ENCODE measurements around the gene PANX2.
"Not testable (repeated sequence)": the region's sequence is repeated elsewhere in the genome, so short reads cannot be mapped to it uniquely, and the experiment has no call there.

PANX2 gene

DNA sequence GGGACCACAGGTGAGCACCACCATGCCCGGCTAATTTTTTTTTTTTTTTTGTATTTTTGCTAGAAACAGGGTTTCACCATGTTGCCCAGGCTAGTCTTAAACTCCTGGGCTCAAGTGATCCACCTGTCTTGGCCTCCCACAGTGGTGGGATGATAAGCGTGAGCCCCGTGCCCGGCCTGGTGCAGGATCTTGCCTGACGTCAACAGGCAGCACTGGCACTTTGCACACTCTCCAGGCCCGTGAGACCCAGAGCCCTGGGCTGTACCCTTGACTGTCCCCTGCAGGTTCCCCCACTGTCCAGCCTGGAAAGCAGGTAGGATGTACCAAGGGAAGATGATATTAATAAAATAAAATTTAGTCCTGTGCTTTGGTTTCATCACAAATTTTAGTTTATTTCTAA, 29.1 kb upstream of the PANX2 start:
- no peak for DNase-seq (ENCODE audit: low read depth)
- TF ChIP-seq, protein P1, sequence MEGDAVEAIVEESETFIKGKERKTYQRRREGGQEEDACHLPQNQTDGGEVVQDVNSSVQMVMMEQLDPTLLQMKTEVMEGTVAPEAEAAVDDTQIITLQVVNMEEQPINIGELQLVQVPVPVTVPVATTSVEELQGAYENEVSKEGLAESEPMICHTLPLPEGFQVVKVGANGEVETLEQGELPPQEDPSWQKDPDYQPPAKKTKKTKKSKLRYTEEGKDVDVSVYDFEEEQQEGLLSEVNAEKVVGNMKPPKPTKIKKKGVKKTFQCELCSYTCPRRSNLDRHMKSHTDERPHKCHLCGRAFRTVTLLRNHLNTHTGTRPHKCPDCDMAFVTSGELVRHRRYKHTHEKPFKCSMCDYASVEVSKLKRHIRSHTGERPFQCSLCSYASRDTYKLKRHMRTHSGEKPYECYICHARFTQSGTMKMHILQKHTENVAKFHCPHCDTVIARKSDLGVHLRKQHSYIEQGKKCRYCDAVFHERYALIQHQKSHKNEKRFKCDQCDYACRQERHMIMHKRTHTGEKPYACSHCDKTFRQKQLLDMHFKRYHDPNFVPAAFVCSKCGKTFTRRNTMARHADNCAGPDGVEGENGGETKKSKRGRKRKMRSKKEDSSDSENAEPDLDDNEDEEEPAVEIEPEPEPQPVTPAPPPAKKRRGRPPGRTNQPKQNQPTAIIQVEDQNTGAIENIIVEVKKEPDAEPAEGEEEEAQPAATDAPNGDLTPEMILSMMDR (conservative IDR thresholded peaks at IDR 0.05; ENCODE audit: low read depth, low read length), result no peak
- no peak overlapping the region for H3K4me3 ChIP-seq (ENCODE audit: low read depth, low read length)

DNA sequence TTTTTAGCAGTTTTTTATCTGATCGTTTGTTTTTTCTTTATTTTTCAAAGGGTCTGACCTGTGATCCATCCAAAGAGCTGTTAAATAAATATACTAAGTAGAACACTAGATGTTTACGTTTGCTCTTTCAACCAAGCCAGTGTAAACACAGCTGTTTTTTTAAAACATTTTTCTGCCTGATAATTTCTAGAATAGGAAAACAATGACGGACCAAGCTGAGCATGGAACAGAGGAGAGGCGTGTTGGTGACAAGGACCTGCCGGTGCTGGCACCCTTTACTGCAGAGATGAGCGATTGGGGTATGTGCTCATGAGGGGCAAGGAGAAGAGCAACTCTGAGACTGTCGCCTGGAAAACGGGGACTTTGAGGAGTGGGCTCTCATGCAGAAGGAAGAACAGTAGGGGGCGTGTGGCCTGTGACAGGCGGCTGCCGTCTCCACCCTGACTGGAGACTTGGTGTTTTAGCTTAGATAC, 28.6 kb upstream of the PANX2 start:
- no peak overlapping the region for H3K4me3 ChIP-seq (ENCODE audit: low read depth, low read length)
- DNase-seq (ENCODE audit: low read depth), result peak; percentile 24
- TF ChIP-seq, protein P1 (conservative IDR thresholded peaks at IDR 0.05; ENCODE audit: low read depth, low read length), result peak; percentile 22

DNA sequence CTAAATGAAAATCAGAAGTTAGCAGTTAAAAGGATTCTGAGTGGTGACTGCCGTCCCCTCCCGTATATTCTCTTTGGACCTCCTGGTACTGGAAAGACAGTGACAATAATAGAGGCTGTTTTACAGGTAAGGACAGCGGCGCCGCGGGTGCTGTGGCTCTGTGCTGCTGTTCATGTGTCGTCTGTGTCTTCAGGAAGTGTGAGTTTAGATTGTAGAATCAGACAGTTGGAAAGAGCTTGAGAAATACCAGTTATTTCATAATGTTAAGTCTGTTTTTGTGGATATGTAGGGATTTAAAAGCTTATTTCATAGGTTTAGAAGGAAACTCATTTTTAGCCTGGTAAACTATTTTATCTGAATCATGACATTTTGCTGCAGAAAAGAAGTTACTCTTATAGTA, 27.4 kb upstream of the PANX2 start:
- no peak overlapping the region for H3K4me3 ChIP-seq (ENCODE audit: low read depth, low read length)
- no peak for DNase-seq (ENCODE audit: low read depth)
- TF ChIP-seq, protein P1 (conservative IDR thresholded peaks at IDR 0.05; ENCODE audit: low read depth, low read length), result no peak

DNA sequence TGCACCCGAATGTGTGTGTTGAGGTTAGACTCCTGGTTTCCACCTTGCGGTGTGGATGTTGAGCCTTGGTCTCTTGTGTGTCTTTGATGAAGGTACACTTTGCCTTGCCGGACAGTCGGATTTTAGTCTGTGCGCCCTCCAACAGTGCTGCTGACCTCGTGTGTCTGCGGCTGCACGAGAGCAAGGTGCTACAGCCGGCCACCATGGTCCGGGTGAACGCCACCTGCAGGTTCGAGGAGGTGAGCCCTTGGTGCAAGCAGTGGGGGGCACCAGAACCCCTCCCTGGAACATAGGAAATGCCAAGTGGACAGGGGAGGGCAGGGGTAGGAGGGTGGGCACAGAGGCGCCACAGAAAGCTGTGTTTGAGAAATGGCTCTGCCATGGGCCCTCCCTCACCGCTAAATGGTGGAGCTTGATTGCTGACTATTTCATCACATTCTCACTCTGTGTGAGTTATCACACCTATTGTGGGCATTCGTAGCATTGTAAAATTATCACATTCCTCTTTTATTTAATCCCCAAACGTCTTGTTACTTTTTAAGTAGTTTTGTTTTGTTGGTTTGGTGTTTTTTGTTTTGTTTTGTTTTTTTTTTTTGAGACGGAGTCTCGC, 26.4 kb upstream of the PANX2 start:
- DNase-seq (ENCODE audit: low read depth), result no peak
- H3K4me3 ChIP-seq (ENCODE audit: low read depth, low read length), result no peak overlapping the region
- TF ChIP-seq, protein P1 (conservative IDR thresholded peaks at IDR 0.05; ENCODE audit: low read depth, low read length), result no peak

DNA sequence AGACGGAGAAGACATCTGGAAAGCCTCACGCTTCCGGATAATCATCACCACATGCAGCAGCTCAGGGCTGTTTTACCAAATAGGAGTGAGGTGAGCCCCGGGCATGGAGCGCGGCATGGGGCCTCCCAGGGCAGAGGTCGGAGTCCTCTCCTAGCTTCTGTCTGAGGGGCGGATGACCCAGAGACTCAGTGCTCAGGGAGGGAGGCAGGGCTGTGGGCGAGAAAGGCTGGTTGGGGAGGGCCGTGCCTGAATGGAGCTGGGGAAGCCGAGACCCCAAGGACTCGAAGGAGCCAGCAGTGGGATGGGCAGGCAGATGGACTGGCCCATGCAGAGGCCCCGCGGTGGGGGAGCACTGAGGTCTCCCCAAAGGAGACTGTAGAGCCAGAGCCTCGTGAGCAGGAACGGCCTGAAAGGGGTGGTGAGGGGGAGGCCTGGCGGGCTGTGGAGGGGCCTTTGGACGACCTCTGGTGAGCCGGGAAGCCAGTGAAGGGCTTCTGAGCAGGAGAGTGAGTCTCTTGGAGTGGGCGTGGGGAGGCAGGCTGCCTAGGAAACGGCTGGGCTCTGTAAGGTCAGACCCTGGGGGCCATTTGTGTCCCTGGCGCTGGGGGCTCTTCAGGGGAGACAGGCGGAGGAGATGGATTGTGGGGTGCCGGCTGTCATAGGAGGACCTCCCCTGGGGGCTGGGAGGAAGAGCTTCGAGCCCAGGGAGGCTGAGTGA, 24.7 kb upstream of the PANX2 start:
- H3K4me3 ChIP-seq (ENCODE audit: low read depth, low read length), result no peak overlapping the region
- DNase-seq (ENCODE audit: low read depth), result no peak
- TF ChIP-seq, protein P1 (conservative IDR thresholded peaks at IDR 0.05; ENCODE audit: low read depth, low read length), result no peak

DNA sequence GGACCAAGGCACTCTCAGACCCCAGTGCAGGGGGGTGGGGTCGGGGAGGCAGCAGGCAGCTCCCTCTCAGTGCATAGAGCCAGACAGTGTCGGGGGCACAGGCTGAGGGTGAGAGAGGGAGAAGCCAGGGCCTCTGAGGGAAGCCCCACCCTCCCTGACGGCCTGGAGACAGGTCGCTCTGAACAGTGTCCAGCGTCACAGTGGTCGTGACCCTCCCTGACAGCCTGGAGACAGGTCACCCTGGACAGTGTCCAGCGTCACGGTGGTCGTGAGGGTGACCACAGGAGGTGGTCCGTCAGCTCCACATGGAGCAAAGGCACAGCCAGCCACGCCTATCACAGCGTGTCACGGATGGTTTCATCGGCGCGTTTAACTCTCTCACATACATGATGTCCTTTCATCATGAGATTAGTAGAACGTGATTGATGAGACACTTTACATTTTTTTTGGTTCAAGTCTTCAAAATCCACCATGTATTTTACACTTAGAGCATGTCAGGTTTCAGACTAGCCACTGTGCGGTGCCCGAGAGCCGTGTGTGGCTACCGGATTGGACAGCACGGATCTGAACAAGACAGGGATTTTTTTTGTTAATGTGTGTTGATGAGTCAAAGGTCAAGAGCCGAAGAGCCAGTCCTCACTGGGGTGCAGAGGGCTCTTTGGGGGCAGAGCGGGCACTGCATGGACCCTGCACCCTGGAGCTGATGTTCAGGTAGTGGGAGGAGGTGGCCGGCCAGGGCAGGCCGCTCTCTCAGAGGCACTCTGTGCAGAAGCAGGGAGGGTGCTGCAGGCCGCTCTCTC, 23.9 kb upstream of the PANX2 start:
- DNase-seq (ENCODE audit: low read depth), result peak; percentile 88
- TF ChIP-seq, protein P1 (conservative IDR thresholded peaks at IDR 0.05; ENCODE audit: low read depth, low read length), result peak; percentile 98
- no peak overlapping the region for H3K4me3 ChIP-seq (ENCODE audit: low read depth, low read length)

DNA sequence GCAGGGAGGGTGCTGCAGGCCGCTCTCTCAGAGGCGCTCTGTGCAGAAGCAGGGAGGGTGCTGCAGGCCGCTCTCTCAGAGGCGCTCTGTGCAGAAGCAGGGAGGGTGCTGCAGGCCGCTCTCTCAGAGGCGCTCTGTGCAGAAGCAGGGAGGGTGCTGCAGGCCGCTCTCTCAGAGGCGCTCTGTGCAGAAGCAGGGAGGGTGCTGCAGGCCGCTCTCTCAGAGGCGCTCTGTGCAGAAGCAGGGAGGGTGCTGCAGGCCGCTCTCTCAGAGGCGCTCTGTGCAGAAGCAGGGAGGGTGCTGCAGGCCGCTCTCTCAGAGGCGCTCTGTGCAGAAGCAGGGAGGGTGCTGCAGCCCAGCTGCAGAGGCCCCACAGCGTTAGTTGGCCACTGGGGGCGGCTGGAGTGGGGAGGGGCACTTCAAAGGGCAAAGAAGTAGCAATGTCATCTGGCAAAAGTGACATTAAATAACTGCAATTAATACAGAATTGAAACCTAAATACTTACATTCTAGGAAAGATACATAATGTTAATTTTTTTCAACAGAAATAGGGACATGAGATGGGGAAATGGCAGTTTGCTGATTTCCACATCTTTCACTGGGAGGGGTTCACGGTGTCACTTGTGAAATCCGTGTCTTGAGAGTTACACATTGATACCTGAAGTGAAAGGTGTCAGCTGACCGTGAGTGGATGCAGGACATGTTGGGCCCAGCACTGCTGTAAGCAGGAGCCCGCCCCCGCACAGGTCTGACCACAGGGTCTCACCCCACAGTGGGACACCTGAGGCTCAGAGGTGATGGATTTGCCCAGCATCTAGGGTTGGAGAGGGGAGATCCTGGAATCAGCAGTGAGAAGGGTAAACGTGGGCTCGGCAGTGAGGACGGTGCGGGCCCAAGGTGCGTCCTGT, 23.0 kb upstream of the PANX2 start:
- not testable (repeated sequence) for H3K4me3 ChIP-seq (ENCODE audit: low read depth, low read length); DNase-seq (ENCODE audit: low read depth)

Measured in choroid plexus epithelial cell (primary cell).